ENCODE data around the gene CAPN1. TPM values are rescaled to one million over a fixed set of nuclear protein-coding genes. Genes with fewer than 3 reads are reported as not detected.
A peak's percentile ranks its signal among the peaks of the same experiment; 100 is the strongest.

CAPN1 gene
- total RNA-seq, 1 experiment from 2014 or later: 256 TPM

GRCh38 chr11:65212226-65212801, 30.6 kb downstream of the CAPN1 start:
- DNase-seq (ENCODE audit: low read depth, low spot score) (no peak), ATAC-seq (no peak)
- in situ Hi-C loops (cut with HindIII; ENCODE audit: low pct_unique_long_range_greater_than_20kb, low sequenced_read_pairs) (no loop called here), intact Hi-C loops (cut with micrococcal nuclease; ENCODE audit: unreplicated experiment) (no loop called here)
- H3K27ac ChIP-seq (ENCODE audit: low read length): no peak overlapping the region
- H3K4me3 ChIP-seq (ENCODE audit: low read depth in 2 of 2, low read length in 2 of 2): no peak overlapping the region
- H3K9me3 ChIP-seq (ENCODE audit: control insufficient read depth, insufficient read depth, low read depth, low read length): no peaks in the 10 kb centered on the region
- POLR2A ChIA-PET: no interaction called here
- no peak for TF ChIP-seq POLR2AphosphoS5 (IDR thresholded peaks at IDR 0.05; ENCODE audit: low read depth, low read length)
- no peak for TF ChIP-seq REST (IDR thresholded peaks at IDR 0.05; ENCODE audit: insufficient read depth in 1 of 2, low read depth in 2 of 2, low read length in 1 of 2)
- TF ChIP-seq TCF7L2 (IDR thresholded peaks at IDR 0.05; ENCODE audit: low read depth, low read length): no peak
- TF ChIP-seq CTCF (IDR thresholded peaks at IDR 0.05): no peak
- no peak for TF ChIP-seq SIN3A (IDR thresholded peaks at IDR 0.05; ENCODE audit: borderline replicate concordance, insufficient read depth, low read depth, low read length)
- BruUV-seq (replicated peaks): no TSS peak
- H3K4me1 ChIP-seq (ENCODE audit: control insufficient read depth, insufficient read depth, low read length): peaks cover 8% of the 10 kb centered on the region; the same call in 1 of the 2 replicates
- CTCF ChIA-PET: interaction anchor here (0.6 kb wide), 1 partner anchor 55 kb away, joined by 3 read pairs; no protein-coding TSS in a partner anchor
- H3K27me3 ChIP-seq (ENCODE audit: control insufficient read depth, insufficient read depth, low read length): no peaks in the 10 kb centered on the region
- H3K36me3 ChIP-seq (ENCODE audit: control insufficient read depth, insufficient read depth, low read length): peaks cover 6% of the 10 kb centered on the region

GRCh38 chr11:65213322-65214211, 31.8 kb downstream of the CAPN1 start:
- no peak overlapping the region for H3K27ac ChIP-seq (ENCODE audit: low read length)
- CTCF ChIA-PET: no interaction called here
- peaks cover 6% of the 10 kb centered on the region for H3K36me3 ChIP-seq (ENCODE audit: control insufficient read depth, insufficient read depth, low read length)
- intact Hi-C loops (cut with micrococcal nuclease; ENCODE audit: unreplicated experiment): no loop called here
- DNase-seq (ENCODE audit: low read depth, low spot score): no peak
- peak; percentile 47 for ATAC-seq
- no peak overlapping the region for H3K4me3 ChIP-seq (ENCODE audit: low read depth in 2 of 2, low read length in 2 of 2)
- TF ChIP-seq CTCF (IDR thresholded peaks at IDR 0.05) (no peak), POLR2AphosphoS5 (IDR thresholded peaks at IDR 0.05; ENCODE audit: low read depth, low read length) (no peak), TCF7L2 (IDR thresholded peaks at IDR 0.05; ENCODE audit: low read depth, low read length) (no peak), REST (IDR thresholded peaks at IDR 0.05; ENCODE audit: insufficient read depth in 1 of 2, low read depth in 2 of 2, low read length in 1 of 2) (no peak), SIN3A (IDR thresholded peaks at IDR 0.05; ENCODE audit: borderline replicate concordance, insufficient read depth, low read depth, low read length) (no peak)
- BruUV-seq (replicated peaks): no TSS peak
- in situ Hi-C loops (cut with HindIII; ENCODE audit: low pct_unique_long_range_greater_than_20kb, low sequenced_read_pairs): no loop called here
- H3K27me3 ChIP-seq (ENCODE audit: control insufficient read depth, insufficient read depth, low read length): no peaks in the 10 kb centered on the region
- POLR2A ChIA-PET: no interaction called here
- H3K9me3 ChIP-seq (ENCODE audit: control insufficient read depth, insufficient read depth, low read depth, low read length): no peaks in the 10 kb centered on the region
- peaks cover 8% of the 10 kb centered on the region; the same call in 1 of the 2 replicates for H3K4me1 ChIP-seq (ENCODE audit: control insufficient read depth, insufficient read depth, low read length)

Data from Panc1 (cell line).